ENCODE measurements around the gene GPR85.

- TF ChIP-seq RAD21 (IDR thresholded peaks at IDR 0.05) (no peak), CTCF (IDR thresholded peaks at IDR 0.05; ENCODE audit: low read depth, low read length, missing input control) (no peak)
Measured at GRCh38 chr7:113094517-113095249, 8.1 kb upstream of the GPR85 start.
